ENCODE measurements around the gene EEF1A1.
"Not testable (repeated sequence)": the region's sequence is repeated elsewhere in the genome, so short reads cannot be mapped to it uniquely, and the experiment has no call there.

The EEF1A1 gene

GRCh38 chr6:73534628-73535027 is 13.8 kb upstream of the EEF1A1 start:
- no peak for DNase-seq

GRCh38 chr6:73532293-73532692 is 11.5 kb upstream of the EEF1A1 start:
- DNase-seq: no peak

DNA sequence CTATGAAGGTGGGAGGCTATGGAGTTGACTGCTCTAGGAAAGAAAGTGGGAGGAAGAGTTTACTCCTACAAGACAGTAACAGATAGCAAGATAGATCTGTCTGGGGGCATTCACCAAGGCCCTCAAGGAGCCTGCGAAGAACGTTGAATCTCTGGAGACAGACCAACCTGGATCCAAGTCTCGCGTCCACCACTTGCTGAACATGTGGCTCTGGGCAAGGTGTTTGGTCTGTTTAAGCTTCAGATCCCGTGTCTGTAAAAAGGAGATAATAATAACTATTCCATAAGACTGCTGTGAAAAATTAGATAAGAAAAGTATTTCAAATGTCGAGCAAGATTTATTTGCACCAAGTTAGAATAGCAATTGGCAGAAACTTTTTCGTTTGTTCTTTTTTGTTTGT is 8.1 kb upstream of the EEF1A1 start:
- DNase-seq: no peak

- no peak for DNase-seq
Measured at GRCh38 chr6:73525546-73526330, 4.9 kb upstream of the EEF1A1 start.

DNA sequence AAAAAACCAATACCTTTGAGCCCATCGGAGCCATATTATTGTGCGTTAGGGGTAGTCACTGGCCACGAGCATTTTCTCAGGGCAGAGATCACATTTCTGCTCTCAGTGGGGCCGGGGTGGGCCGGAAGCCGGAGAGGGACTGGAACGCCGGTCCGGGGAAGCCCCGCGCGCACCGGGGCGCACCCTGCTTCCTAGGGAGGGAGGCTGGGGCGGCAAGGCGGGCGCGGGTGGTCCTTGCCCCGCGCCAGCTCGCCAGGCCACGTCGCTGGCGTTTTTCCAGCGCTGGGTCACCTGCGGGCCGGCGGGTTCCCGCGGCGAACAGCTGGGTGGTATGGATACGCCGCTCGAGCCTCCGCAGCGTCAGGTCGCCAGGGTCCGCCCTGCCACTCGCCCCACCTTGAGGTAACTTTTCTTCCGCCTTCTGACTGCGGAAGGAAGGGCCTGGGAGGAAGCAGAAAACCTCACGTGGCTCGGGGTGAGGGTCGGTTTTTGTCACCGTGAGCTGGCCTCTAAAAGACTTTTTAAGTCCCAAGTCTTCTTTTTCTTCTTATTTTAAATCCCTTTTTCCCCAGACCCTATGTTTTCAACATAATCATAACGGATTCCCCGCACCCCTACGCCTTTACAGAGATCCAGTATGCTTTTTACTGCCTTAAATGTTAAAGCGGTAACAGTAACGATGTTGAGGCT is 2.7 kb upstream of the EEF1A1 start:
- DNase-seq: peak; percentile 74

DNA sequence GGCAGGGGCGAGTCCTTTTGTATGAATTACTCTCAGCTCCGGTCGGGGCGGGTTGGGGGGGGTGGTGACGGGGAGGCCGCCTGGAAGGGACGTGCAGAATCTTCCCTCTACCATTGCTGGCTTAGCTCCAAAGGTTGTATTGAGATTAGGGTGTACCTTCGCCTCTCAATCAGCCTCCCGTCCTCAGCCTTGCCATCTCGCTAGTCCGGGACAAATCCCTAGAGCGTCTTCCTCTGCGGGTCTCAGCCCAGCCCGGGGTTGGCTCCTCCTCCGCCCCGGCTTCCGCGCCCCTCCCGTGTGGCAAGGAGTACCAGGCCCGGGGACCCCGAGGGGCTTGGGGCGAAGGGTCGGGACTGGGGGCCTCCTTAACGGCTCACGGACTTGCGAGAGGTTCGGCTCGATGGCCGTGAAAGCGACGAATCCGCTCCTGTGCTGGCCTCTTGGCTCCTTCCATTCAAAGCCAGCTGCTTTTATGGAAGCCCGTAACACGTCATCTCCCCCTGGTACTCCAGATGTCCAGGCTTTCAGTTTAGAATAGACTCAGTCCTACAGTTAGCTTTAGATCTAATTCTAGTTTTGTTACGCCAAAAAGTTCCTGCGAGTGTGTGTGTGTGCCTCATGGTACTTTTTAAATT is 636 bp upstream of the EEF1A1 start:
- peak; percentile 87 for DNase-seq

- peak; percentile 24 for DNase-seq
Measured at GRCh38 chr6:73519926-73520687, 725 bp downstream of the EEF1A1 start.

DNA sequence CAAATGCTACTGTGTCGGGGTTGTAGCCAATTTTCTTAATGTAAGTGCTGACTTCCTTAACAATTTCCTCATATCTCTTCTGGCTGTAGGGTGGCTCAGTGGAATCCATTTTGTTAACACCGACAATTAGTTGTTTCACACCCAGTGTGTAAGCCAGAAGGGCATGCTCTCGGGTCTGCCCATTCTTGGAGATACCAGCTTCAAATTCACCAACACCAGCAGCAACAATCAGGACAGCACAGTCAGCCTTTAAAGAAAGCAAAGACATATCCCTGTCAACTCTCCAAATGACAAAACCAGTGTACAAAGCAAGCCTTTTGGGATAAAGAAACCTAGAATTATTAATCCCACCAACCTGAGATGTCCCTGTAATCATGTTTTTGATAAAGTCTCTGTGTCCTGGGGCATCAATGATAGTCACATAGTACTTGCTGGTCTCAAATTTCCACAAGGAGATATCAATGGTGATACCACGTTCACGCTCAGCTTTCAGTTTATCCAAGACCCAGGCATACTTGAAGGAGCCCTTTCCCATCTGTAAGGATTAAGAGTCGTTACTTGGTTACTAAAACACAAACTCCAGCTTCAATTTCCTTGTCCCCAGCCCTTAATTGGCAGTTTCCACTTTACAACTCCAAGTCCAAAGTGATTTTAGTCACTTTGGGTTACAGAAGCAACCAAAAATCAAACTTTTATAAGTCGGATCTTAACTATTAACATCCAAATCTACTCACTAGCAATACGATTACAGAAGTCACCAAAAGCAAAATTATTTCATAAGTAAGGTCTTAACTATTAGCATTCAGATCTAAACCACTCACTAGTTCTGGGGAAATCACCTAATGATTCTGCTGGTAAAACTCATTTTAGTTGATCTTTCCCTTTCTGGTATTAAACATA is 1.6 kb downstream of the EEF1A1 start:
- not testable (repeated sequence) for DNase-seq

DNA sequence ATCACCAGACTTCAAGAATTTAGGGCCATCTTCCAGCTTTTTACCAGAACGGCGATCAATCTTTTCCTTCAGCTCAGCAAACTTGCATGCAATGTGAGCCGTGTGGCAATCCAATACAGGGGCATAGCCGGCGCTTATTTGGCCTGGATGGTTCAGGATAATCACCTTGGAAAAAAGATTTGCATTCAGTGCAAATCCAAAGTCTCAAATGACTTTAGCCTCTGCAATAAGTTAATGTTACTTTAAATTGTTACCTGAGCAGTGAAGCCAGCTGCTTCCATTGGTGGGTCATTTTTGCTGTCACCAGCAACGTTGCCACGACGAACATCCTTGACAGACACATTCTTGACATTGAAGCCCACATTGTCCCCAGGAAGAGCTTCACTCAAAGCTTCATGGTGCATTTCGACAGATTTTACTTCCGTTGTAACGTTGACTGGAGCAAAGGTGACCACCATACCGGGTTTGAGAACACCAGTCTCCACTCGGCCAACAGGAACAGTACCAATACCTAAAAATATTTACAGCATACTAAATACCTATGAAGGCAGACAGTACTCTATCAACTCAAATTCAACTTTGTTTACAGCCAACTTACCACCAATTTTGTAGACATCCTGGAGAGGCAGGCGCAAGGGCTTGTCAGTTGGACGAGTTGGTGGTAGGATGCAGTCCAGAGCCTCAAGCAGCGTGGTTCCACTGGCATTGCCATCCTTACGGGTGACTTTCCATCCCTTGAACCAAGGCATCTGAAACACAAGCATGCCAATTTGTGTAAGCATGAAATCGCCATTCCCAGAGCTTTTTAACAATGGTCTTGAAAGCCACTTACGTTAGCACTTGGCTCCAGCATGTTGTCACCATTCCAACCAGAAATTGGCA is 2.5 kb downstream of the EEF1A1 start:
- DNase-seq: not testable (repeated sequence)

GRCh38 chr6:73516514-73517489 is 4.0 kb downstream of the EEF1A1 start:
- DNase-seq: no peak

DNA sequence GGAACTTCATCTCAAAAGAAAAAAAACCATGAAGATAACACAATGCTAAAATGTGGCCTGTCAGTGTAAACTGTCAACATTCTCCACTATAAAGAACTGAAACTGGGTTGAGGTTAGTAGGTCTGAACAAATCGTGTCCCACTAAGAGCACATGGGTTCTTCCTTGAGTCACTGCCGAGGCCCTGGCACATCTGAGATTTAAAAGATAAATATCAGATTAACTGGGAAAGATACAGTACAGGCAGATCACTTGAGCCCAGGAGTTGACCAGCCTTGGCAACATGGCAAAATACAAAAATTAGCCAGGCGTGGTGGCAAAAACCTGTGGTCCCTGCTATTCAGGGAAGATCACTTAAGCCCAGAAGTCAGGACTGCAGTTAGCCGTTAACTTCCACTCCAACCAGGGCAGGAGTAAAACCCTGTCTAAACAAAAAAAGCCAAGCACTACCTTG is 5.6 kb downstream of the EEF1A1 start:
- no peak for DNase-seq

- no peak for DNase-seq
Measured at GRCh38 chr6:73514746-73515110, 6.1 kb downstream of the EEF1A1 start.

DNA sequence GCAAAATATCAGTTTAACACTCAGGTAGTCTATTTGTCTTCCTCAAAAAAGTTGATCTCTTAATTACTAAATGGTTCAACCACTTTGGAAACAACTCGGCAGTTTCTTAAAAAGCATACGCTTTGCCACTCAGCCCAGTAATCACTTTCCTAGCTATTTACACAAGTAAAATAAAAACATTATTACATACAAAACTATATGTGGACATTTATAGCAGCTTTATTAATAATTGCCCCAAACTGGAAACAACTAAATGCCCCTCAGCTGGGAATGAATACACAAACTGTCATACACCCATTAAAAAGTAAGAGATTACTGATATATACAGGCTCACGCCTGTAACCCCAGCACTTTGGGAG is 7.4 kb downstream of the EEF1A1 start:
- DNase-seq: no peak

DNA sequence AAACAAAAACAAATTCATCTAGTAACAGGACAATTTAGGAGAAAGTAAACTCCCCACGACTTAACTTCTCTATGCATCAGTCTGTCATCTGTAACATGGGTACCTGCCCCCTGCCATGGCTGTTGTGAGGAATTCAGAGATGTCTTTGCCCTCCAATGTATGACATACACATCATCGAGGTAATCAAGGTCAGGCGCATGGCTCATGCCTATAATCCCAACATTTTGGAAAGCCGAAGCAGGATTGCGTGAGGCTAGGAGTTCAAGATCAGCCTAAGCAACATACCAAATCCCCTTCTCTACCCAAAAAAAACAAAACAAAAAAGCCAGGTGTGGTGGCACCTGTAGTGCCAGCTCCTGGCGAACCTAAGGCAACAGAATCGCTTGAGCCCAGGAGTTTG is 9.0 kb downstream of the EEF1A1 start:
- DNase-seq: no peak

GRCh38 chr6:73509851-73510250 is 11.0 kb downstream of the EEF1A1 start:
- DNase-seq: no peak

DNA sequence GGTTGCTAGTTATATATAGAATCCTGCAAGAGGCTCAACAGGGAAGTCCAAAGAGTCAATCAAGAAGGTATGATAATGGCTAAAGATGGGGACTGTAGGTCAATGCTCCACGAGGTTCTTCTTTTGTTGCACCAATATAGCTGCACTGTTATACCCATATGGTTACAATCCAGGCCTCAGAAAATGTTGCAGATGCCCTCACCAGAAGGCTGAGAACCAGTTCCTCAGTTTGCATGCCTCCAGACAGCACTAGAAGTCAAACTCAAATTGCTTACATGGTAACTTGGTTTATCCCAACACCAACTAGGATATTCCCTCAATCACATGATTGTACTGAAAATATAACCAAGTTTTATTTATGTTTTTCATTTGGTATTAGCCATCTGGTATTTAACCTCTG is 12.1 kb downstream of the EEF1A1 start:
- DNase-seq: no peak

DNA sequence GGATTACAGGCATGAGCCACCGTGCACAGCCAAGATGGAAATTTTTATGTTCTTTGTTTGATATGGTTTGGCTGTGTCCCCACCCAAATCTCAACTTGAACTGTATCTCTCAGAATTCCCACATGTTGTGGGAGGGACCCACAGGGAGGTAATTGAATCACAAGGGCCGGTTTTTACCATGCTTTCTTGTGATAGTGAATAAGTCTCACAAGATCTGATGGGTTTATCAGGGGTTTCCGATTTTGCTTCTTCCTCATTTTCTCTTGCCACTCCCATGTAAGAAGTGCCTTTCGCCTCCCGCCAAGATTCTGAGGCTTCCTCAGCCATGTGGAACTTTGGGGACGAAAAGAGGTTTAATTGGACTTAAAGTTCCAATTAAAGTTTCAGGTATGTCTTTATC is 14.6 kb downstream of the EEF1A1 start:
- DNase-seq: no peak

DNA sequence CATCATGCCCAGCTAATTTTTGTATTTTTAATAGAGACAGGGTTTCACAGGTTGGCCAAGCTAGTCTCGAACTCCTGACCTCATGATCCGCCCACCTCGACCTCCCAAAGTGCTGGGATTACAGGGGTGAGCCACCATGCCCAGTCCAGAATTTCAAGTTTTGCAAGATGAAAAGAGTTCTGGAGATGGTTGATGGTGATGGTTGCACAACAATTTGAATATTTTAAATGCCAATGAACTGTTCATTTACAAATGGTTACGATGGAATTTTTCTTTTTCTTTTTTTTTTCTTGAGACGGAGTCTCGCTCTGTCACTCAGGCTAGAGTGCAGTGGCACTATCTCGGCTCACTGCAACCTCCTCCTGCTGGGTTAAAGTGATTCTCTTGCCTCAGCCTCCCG is 15.1 kb downstream of the EEF1A1 start:
- not testable (repeated sequence) for DNase-seq

GRCh38 chr6:73505142-73505541 is 15.7 kb downstream of the EEF1A1 start:
- no peak for DNase-seq

DNA sequence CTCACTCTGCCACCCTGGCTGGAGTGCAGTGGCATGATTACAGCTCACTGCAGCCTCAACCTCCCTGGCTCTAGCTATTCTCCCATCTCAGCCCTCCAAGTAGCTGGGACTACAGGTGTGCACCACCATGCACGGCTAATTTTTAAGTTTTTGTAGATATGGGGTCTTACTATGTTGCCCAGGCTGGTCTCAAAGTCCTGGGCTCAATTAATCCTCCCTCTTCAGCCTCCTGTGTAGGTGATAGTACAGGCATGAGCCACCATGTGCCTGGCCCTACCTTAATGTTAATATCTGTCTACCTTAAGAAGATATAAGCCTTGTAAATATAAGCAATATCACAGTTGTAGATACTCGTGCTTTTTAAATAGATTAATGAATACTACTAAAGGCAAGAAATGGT is 16.7 kb downstream of the EEF1A1 start:
- DNase-seq: no peak

All from DMS79 treated with DMSO at 0.1 percent for 48 hours (cell line).